IPS-18c (cell line): ENCODE measurements around the gene BAX.

Experiments
- H3K4me3 ChIP-seq: 2 replicates; pipeline ENCODE4 v1.7.0; 2013; ENCODE audit warnings: low read depth, mild to moderate bottlenecking, low read length, moderate library complexity; ENCODE audit not compliant: insufficient read depth
- H3K9me3 ChIP-seq: one replicate; pipeline ENCODE4 v1.6.1; 2013; ENCODE audit warnings: mild to moderate bottlenecking, low read length, moderate library complexity; ENCODE audit not compliant: control insufficient read depth, insufficient read depth

BAX gene

GRCh38 chr19:48953990-48954594 lies 583 bp upstream of the BAX start:
- H3K9me3 ChIP-seq, result no peaks in the 10 kb centered on the region
- peak overlapping the region; percentile 97 for H3K4me3 ChIP-seq

GRCh38 chr19:48955308-48955958 lies 758 bp downstream of the BAX start:
- peak overlapping the region; percentile 97 for H3K4me3 ChIP-seq

GRCh38 chr19:48958006-48958405 lies 3.3 kb downstream of the BAX start:
- Histone ChIP-seq H3K4me3 (no peak overlapping the region), H3K9me3 (no peaks in the 10 kb centered on the region)

More at GRCh38 chr19:48955308-48955958, 758 bp downstream of the BAX start:
- H3K9me3 ChIP-seq, result no peaks in the 10 kb centered on the region

GRCh38 chr19:48959341-48960239 lies 4.9 kb downstream of the BAX start:
- Histone ChIP-seq H3K9me3 (no peaks in the 10 kb centered on the region), H3K4me3 (no peak overlapping the region)

- Histone ChIP-seq H3K4me3 (no peak overlapping the region), H3K9me3 (no peaks in the 10 kb centered on the region)
These were observed 6.5 kb downstream of the BAX start for GRCh38 chr19:48961051-48961649.

GRCh38 chr19:48961673-48962028 lies 7.0 kb downstream of the BAX start:
- H3K9me3 ChIP-seq, result no peaks in the 10 kb centered on the region
- no peak overlapping the region for H3K4me3 ChIP-seq

GRCh38 chr19:48962029-48962848 lies 7.6 kb downstream of the BAX start:
- Histone ChIP-seq H3K4me3 (no peak overlapping the region), H3K9me3 (no peaks in the 10 kb centered on the region)

GRCh38 chr19:48962849-48963165 lies 8.1 kb downstream of the BAX start:
- H3K9me3 ChIP-seq, result no peaks in the 10 kb centered on the region
- no peak overlapping the region for H3K4me3 ChIP-seq

GRCh38 chr19:48963371-48964204 lies 8.9 kb downstream of the BAX start:
- H3K9me3 ChIP-seq, result no peaks in the 10 kb centered on the region
- peak overlapping the region; percentile 50 for H3K4me3 ChIP-seq

- Histone ChIP-seq H3K9me3 (peaks cover 2% of the 10 kb centered on the region), H3K4me3 (peak overlapping the region; percentile 50)
These were observed 9.7 kb downstream of the BAX start for GRCh38 chr19:48964205-48965039.

GRCh38 chr19:48965040-48965805 lies 10.5 kb downstream of the BAX start, which contains the start of gene FTL:
Gene FTL (plus strand): TSS chr19:48965309. CDS start chr19:48965508, 199 bp downstream.
- Histone ChIP-seq H3K4me3 (peak within 1 kb of the TSS; percentile 70), H3K9me3 (peaks cover 2% of the 10 kb centered on the region)

GRCh38 chr19:48965806-48966540 lies 11.3 kb downstream of the BAX start:
- Histone ChIP-seq H3K9me3 (peaks cover 2% of the 10 kb centered on the region), H3K4me3 (peak overlapping the region; percentile 70)

GRCh38 chr19:48966541-48967345 lies 12.1 kb downstream of the BAX start:
- H3K4me3 ChIP-seq, result peak overlapping the region; percentile 70; the same call in 1 of the 2 replicates

More at GRCh38 chr19:48966541-48967345, 12.1 kb downstream of the BAX start:
- H3K9me3 ChIP-seq, result peaks cover 2% of the 10 kb centered on the region
